BLaER1 treated with 17β-estradiol and CSF1 and Interleukin-3, amounts not matched to agents 10 nM and 100 nM (cell line): ENCODE data around the gene ARID1B.

ENCODE experiments used
- H3K27ac ChIP-seq, 11 experiments: shearing (Covaris generic); formaldehyde crosslinking; 2 replicates each; pipeline ENCODE4 v1.8.1; 2022
- H3K27me3 ChIP-seq, 11 experiments: shearing (Covaris generic); formaldehyde crosslinking; 2 replicates each; pipeline ENCODE4 v1.8.1; 2022
- H3K36me3 ChIP-seq, 11 experiments: shearing (Covaris generic); formaldehyde crosslinking; 2 replicates each; pipeline ENCODE4 v1.8.1; 2022
- H3K4me1 ChIP-seq, 10 experiments: shearing (Covaris generic); formaldehyde crosslinking; 2 replicates each; pipeline ENCODE4 v1.8.1; 2022
- H3K4me2 ChIP-seq, 11 experiments: shearing (Covaris generic); formaldehyde crosslinking; 2 replicates each; pipeline ENCODE4 v1.8.1; 2022
- H3K4me3 ChIP-seq, 10 experiments: shearing (Covaris generic); formaldehyde crosslinking; 2 replicates each; pipeline ENCODE4 v1.8.1; 2022
- H3K9ac ChIP-seq, 11 experiments: shearing (Covaris generic); formaldehyde crosslinking; 2 replicates each; pipeline ENCODE4 v1.8.1; 2022
- H3K9me3 ChIP-seq, 11 experiments: shearing (Covaris generic); formaldehyde crosslinking; replicated peaks in 1 of 11; 2 replicates each; pipeline ENCODE4 v1.8.1; 2022
- H4K20me1 ChIP-seq, 11 experiments: shearing (Covaris generic); formaldehyde crosslinking; 2 replicates each; pipeline ENCODE4 v1.8.1; 2022
- Cebpa-rat ChIP-seq, 11 experiments: shearing (Covaris generic); IDR thresholded peaks; 2 replicates each; pipeline ENCODE4 v1.8.1; 2022

The ARID1B gene

DNA sequence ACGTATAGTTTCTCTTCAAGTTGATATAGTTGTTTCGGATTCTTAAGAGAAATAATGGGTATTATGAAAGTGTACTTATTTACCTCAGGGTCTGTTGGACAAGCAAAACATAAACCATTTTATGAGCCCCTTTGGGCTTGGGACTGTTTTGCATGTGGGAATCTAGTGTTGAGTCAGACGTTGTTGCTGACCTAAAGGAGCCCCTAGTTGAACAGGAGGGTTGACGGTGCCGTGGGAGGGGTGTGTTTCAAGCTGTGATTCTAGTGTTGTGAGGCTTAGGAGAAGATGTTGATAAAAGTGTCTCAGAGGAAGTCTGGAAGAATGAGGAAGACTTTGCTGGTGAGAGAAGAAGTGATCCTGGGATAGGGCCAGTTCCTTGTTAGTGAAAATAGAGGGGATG, 140.0 kb downstream of the ARID1B start:
- no peaks in the 10 kb centered on the region for H3K27me3 ChIP-seq
- no peak overlapping the region for H3K9ac ChIP-seq
- H3K4me2 ChIP-seq = peak overlapping the region in 5 of 11 experiments; percentile 10 to 66 (median 53); a peak in 8 of 22 replicates
- H3K9me3 ChIP-seq = no peaks in the 10 kb centered on the region
- peaks cover 19 to 86% (median 68%) of the 10 kb centered on the region in 11 experiments; a peak in 21 of 22 replicates for H4K20me1 ChIP-seq
- TF ChIP-seq Cebpa-rat (IDR thresholded peaks at IDR 0.05) = no peak
- H3K27ac ChIP-seq = peak overlapping the region in 1 of 11 experiments; percentile 52; a peak in 1 of 22 replicates
- peaks cover 0 to 67% (median 30%) of the 10 kb centered on the region in 11 experiments; a peak in 16 of 22 replicates for H3K36me3 ChIP-seq
- peaks cover 29 to 67% (median 55%) of the 10 kb centered on the region in 10 experiments for H3K4me1 ChIP-seq
- H3K4me3 ChIP-seq = no peak overlapping the region

DNA sequence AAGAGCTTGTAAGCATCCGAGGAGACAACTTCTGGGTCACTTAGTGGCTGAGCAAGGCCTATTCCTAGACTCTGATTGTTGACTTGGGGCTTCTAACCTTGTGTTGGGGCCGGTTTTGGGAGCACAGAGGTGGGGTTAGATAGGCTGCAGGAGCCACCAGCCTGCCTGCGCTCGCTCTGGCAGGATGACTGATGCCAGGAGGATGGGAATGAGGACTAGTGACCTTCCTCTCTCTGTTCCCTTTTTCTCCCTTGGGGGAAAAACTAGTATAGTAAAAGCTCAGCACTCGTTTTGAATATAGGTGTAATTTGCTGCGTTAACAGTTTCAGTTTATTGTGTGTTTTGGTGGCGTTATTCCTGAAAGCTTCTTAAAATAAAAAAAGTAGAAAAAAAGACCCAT, 141.5 kb downstream of the ARID1B start:
- peak overlapping the region in 7 of 11 experiments; percentile 11 to 66 (median 35); a peak in 9 of 22 replicates for H3K4me2 ChIP-seq
- H3K27ac ChIP-seq = no peak overlapping the region; a peak in 1 of 22 replicates
- peaks cover 27 to 60% (median 52%) of the 10 kb centered on the region in 10 experiments for H3K4me1 ChIP-seq
- TF ChIP-seq Cebpa-rat (IDR thresholded peaks at IDR 0.05) = no peak
- no peak overlapping the region for H3K9ac ChIP-seq
- H4K20me1 ChIP-seq = peaks cover 19 to 92% (median 78%) of the 10 kb centered on the region in 11 experiments; a peak in 21 of 22 replicates
- peaks cover 0 to 68% (median 28%) of the 10 kb centered on the region in 11 experiments; a peak in 17 of 22 replicates for H3K36me3 ChIP-seq
- H3K9me3 ChIP-seq = no peaks in the 10 kb centered on the region
- no peaks in the 10 kb centered on the region for H3K27me3 ChIP-seq
- no peak overlapping the region for H3K4me3 ChIP-seq

DNA sequence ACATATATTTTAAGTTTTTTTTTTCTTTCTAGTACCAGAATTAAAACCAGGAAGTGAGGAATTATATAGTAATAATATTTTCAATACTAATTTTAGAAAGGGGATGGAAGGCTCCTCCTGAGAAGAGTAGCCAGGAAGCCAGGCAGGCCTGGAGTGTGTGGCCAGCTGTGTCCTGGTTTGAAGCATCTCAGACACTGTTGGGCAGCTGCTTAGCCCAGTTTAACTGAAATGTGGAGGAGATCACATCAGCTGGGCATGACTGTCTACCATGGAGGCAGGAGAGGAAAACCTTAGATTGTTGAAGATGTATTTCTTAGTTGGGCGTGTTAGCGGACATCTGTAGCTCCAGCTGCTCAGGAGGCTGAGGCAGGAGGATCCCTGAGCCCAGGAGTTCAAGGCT, 142.2 kb downstream of the ARID1B start:
- H3K9me3 ChIP-seq = no peaks in the 10 kb centered on the region
- H3K4me3 ChIP-seq = no peak overlapping the region
- H3K36me3 ChIP-seq = peaks cover 0 to 67% (median 23%) of the 10 kb centered on the region in 11 experiments; a peak in 14 of 22 replicates
- H3K4me1 ChIP-seq = peaks cover 33 to 65% (median 55%) of the 10 kb centered on the region in 10 experiments
- H3K9ac ChIP-seq = no peak overlapping the region
- H3K27ac ChIP-seq = peak overlapping the region in 2 of 11 experiments; percentile 2 to 6; a peak in 1 of 22 replicates
- H4K20me1 ChIP-seq = peaks cover 27 to 94% (median 80%) of the 10 kb centered on the region in 11 experiments; a peak in 21 of 22 replicates
- H3K27me3 ChIP-seq = no peaks in the 10 kb centered on the region
- H3K4me2 ChIP-seq = peak overlapping the region in 7 of 11 experiments; percentile 3 to 66 (median 52); a peak in 10 of 22 replicates
- TF ChIP-seq Cebpa-rat (IDR thresholded peaks at IDR 0.05) = no peak

- H3K27ac ChIP-seq = peak overlapping the region in 2 of 11 experiments; percentile 2 to 6; a peak in 1 of 22 replicates
- H3K4me3 ChIP-seq = no peak overlapping the region
- peaks cover 0 to 61% (median 23%) of the 10 kb centered on the region in 11 experiments; a peak in 15 of 22 replicates for H3K36me3 ChIP-seq
- no peak overlapping the region for H3K9ac ChIP-seq
- H3K27me3 ChIP-seq = no peaks in the 10 kb centered on the region
- H3K9me3 ChIP-seq = no peaks in the 10 kb centered on the region
- TF ChIP-seq Cebpa-rat (IDR thresholded peaks at IDR 0.05) = no peak
- H4K20me1 ChIP-seq = peaks cover 27 to 99% (median 85%) of the 10 kb centered on the region in 11 experiments; a peak in 21 of 22 replicates
- H3K4me1 ChIP-seq = peaks cover 33 to 65% (median 55%) of the 10 kb centered on the region in 10 experiments
- H3K4me2 ChIP-seq = peak overlapping the region in 7 of 11 experiments; percentile 7 to 66 (median 52); a peak in 10 of 22 replicates
These were observed 142.7 kb downstream of the ARID1B start for GRCh38 chr6:156919814-156920369.

GRCh38 chr6:156924246-156924645, 147.1 kb downstream of the ARID1B start:
- Histone ChIP-seq H3K27me3 (no peaks in the 10 kb centered on the region), H3K9me3 (peaks cover 0 to 4% (median 0%) of the 10 kb centered on the region in 11 experiments; a peak in 1 of 22 replicates), H3K4me1 (peaks cover 7 to 27% (median 14%) of the 10 kb centered on the region in 10 experiments; a peak in 18 of 20 replicates), H3K9ac (no peak overlapping the region), H3K27ac (no peak overlapping the region), H3K4me3 (no peak overlapping the region), H4K20me1 (peaks cover 30 to 99% (median 83%) of the 10 kb centered on the region in 11 experiments; a peak in 21 of 22 replicates), H3K4me2 (no peak overlapping the region), H3K36me3 (peaks cover 4 to 66% (median 45%) of the 10 kb centered on the region in 11 experiments; a peak in 21 of 22 replicates)
- TF ChIP-seq Cebpa-rat (IDR thresholded peaks at IDR 0.05) = no peak

GRCh38 chr6:156925026-156925425, 147.8 kb downstream of the ARID1B start:
- Histone ChIP-seq H3K4me3 (no peak overlapping the region), H3K9me3 (peaks cover 0 to 4% (median 0%) of the 10 kb centered on the region in 11 experiments; a peak in 1 of 22 replicates), H3K4me1 (peaks cover 2 to 19% (median 7%) of the 10 kb centered on the region in 10 experiments; a peak in 17 of 20 replicates), H3K36me3 (peaks cover 4 to 67% (median 45%) of the 10 kb centered on the region in 11 experiments; a peak in 21 of 22 replicates), H3K9ac (no peak overlapping the region), H3K4me2 (no peak overlapping the region), H3K27ac (no peak overlapping the region), H4K20me1 (peaks cover 28 to 99% (median 83%) of the 10 kb centered on the region in 11 experiments; a peak in 20 of 22 replicates), H3K27me3 (no peaks in the 10 kb centered on the region)
- no peak for TF ChIP-seq Cebpa-rat (IDR thresholded peaks at IDR 0.05)

GRCh38 chr6:156925718-156926607, 148.8 kb downstream of the ARID1B start:
- peaks cover 0 to 4% (median 0%) of the 10 kb centered on the region in 11 experiments; a peak in 1 of 22 replicates for H3K9me3 ChIP-seq
- H3K36me3 ChIP-seq = peaks cover 4 to 62% (median 42%) of the 10 kb centered on the region in 11 experiments; a peak in 19 of 22 replicates
- H3K4me2 ChIP-seq = no peak overlapping the region
- no peak overlapping the region for H3K27ac ChIP-seq
- no peak overlapping the region for H3K9ac ChIP-seq
- H3K27me3 ChIP-seq = no peaks in the 10 kb centered on the region
- peaks cover 0 to 12% (median 2%) of the 10 kb centered on the region in 10 experiments; a peak in 5 of 20 replicates for H3K4me1 ChIP-seq
- no peak for TF ChIP-seq Cebpa-rat (IDR thresholded peaks at IDR 0.05)
- H4K20me1 ChIP-seq = peaks cover 31 to 99% (median 89%) of the 10 kb centered on the region in 11 experiments; a peak in 20 of 22 replicates
- no peak overlapping the region for H3K4me3 ChIP-seq

GRCh38 chr6:156928126-156928525, 150.9 kb downstream of the ARID1B start:
- no peak for TF ChIP-seq Cebpa-rat (IDR thresholded peaks at IDR 0.05)

More at GRCh38 chr6:156928126-156928525, 150.9 kb downstream of the ARID1B start:
- no peak overlapping the region for H3K9ac ChIP-seq
- peaks cover 0 to 4% (median 0%) of the 10 kb centered on the region in 11 experiments; a peak in 1 of 22 replicates for H3K9me3 ChIP-seq
- H3K36me3 ChIP-seq = peaks cover 4 to 45% (median 29%) of the 10 kb centered on the region in 11 experiments; a peak in 19 of 22 replicates
- peaks cover 44 to 100% (median 91%) of the 10 kb centered on the region in 11 experiments; a peak in 21 of 22 replicates for H4K20me1 ChIP-seq
- H3K27me3 ChIP-seq = no peaks in the 10 kb centered on the region
- no peak overlapping the region for H3K4me2 ChIP-seq
- H3K27ac ChIP-seq = no peak overlapping the region
- H3K4me3 ChIP-seq = no peak overlapping the region
- H3K4me1 ChIP-seq = peaks cover 0 to 16% (median 7%) of the 10 kb centered on the region in 10 experiments; a peak in 8 of 20 replicates
